HG03159 (cell line): ENCODE measurements around the gene FPR2.
"Not testable (repeated sequence)": the region's sequence is repeated elsewhere in the genome, so short reads cannot be mapped to it uniquely, and the experiment has no call there.

Experiments
- ATAC-seq: cut with Tn5 transposase; IDR thresholded peaks from one replicate; pipeline ENCODE4 v1.9.1; 2021; ENCODE audit warnings: mild to moderate bottlenecking, moderate library complexity; ENCODE audit not compliant: unreplicated experiment

Gene FPR2

DNA sequence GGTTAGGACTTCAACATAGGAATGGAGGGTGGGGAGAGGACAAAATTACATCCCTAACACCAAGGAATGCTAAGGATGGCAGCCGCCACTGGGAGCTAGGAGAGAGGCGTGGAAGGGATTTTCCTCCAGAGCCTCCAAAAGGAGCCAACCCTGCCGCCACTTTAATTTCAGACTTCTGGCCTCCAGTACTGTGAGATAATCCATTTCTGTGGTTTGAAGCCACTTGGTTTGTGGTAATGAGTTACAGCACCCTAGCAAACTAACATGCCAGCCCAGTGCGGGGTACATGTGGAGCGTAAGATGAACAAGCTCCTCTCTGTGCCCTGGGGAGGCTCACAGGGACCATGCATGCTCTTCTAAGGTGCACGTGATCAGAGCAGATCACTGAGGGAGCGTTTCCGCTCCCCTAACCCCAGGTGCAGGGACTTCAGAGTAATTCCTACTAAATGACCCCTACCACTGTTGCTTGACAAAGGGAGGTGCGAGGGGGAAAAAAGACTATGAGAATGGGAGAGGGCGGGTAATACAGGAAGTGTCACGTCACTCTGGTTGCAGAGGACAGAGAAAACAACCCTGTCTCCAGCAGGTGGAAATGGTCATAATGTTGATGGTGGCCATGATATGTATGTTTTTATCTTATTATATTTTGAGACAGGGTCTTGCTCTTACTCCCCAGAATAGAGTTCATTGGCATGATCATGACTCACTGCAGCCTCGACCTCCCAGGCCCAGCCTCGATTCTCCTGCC, 21.3 kb upstream of the FPR2 start:
- ATAC-seq = no peak

DNA sequence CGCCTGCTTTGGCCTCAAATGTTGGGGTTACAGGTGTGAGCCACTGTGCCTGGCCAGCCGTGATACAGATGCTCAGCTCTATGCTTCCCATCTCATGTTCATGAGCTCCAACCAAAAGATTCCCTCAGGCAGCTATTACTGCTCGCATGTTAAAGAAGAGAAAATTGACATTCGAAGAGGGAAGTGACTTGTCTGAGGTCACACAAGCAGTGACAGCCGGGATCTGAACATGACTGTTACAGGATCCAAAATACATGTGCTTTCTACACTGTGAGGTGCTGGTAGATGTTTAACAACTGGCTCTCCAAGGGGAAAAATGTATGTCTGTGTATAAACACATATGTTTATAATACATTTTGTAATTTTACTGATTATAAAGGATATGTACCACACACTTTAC, 20.6 kb upstream of the FPR2 start:
- ATAC-seq = no peak

DNA sequence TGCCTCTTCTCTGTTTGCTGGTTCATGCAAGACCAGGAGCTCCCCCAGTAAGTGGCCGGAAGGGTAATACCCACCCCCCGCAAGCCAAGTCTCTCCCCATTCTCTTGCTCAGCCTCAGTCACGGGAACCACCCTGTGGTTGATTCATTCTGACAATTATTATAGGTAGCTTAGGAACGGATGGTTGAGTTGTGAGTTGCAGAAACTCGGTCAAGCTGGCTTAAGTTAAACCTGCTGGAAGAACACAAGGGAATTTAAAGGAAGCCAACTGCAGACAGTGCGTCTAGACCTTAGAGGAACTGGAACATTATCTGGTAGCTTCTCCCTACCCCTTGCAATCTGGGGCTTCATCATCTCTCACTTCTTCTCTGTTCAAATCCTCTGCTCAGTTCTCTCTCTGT, 18.2 kb upstream of the FPR2 start:
- no peak for ATAC-seq

DNA sequence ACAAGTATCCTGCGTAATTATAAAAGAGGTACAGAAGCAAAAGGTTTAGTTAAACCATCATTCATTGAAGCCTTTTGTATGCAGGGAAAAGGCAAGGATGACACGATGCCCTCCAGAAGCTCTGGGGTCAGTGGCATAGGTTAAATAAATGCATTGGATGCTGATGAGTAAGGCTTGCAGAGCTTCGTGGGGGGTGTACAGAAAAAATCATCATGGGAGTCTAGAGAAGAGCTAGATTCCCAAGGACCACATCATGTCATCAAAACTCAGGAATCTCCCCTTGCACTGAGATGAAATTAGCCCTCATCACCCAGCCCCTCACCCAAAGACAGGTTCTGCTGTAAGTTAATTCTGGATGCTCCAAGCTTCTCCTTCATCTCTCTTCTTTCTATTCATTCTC, 17.6 kb upstream of the FPR2 start:
- ATAC-seq = no peak

DNA sequence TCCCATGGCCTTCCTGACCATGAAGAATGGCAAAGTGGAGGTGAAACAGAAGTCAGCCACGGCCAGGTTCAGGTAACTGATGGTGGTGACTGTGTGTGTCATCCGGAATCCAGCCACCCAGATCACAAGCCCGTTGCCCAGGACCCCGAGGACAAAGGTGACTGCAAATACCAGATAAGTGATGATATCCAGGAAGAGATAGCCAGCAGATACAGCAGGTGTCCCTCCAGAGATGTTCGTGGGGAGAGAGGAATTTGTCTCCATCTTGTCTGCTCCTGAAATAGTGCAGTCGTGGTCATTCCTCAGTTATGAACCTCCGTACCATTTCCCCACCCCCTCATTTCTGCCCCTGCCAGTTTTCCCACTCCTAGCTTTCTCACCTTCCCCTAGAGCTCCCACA, 14.2 kb upstream of the FPR2 start:
- no peak for ATAC-seq

DNA sequence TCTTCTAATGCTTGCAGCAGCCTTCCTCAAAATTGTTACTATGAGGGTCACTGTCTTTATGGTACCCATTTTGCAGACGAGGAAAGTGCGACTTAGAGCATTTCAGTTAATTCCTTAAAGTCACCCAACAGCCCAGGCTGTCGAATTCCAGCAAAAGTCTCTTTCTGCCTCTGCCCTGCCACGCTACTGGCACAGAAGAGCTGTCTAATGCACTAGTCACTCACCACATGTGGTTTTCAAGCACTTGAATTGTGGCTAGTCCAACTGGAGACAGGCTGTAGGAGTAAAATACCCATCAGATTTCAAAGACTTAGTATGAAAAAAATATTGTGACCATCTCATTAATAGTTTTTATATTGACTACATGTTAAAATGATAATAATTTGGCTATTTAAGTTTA, 11.0 kb upstream of the FPR2 start:
- ATAC-seq = no peak

DNA sequence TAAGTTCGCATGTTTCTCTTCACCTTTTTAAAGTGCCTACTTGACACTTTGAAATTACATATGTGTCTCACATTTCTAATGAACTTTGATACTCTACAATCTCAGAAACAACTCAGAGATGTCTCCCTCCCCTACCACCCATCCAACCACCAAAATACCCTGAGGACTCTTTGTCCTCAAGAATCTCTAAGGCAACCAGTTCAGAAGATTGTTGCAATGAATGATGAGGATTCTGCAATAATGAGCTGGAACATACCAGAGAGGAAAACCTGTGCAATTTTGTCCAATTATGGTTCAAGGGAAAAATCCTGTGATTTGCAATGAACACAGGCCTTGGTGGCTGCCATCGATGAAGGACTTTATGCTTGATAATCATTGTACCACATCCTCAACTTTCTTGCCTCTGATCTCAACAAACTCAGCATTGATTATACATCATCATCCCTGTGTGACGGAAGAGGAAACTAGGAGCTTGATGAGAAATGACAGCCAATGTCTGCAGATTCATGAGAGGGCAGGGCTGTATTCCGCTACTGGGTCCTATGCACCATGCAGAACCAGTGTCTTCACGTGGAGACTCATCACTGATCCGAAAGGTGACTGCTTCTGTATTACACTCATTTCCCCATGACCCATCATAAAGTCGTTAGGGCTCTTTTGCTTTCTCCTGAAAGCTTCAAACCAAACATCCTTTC, 10.4 kb upstream of the FPR2 start:
- ATAC-seq = no peak

DNA sequence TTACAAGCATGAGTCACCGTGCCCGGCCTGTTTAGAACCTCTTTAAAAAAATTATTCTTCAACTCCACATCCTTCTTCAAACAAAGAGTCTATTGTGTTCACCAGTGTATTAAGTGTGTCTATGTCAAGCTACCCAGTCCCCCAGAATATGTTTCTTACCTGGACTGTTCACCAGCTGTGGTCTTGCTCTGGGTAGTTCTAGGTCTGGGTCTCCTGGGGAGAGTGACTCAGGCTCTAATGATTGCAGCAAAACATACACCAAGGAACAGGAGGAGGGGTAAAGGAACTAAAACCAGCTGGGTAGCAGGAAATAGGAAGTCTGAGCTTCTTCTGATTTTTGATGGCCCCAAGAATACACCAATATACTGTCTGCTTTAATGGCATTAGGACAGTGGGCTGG, 9.3 kb upstream of the FPR2 start, which contains the start of gene FPR1:
Gene FPR1 (minus strand): TSS at position 224 of the 400 bp plus-strand sequence. CDS start 4,884 bp downstream, outside the sequence.
- no peak for ATAC-seq

DNA sequence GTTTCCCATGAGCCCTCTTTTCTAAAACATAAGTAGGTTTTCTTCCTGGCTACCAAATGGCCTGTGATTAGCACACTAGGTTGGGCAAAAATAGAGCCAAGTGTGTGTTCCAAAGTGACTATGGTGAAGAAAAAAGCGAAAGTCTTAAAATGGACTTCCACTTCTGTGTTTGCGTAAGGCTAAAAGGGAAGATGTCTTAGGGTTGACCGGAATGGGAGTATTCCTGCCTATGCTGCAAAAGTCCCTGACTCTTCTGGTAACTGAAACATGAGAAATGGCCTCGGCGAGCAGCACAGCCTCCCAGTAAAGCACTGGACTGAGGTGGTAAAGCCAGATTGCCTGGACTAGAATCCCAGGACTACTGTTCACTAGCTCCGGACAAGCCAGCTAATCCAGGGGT, 6.9 kb upstream of the FPR2 start:
- no peak for ATAC-seq

DNA sequence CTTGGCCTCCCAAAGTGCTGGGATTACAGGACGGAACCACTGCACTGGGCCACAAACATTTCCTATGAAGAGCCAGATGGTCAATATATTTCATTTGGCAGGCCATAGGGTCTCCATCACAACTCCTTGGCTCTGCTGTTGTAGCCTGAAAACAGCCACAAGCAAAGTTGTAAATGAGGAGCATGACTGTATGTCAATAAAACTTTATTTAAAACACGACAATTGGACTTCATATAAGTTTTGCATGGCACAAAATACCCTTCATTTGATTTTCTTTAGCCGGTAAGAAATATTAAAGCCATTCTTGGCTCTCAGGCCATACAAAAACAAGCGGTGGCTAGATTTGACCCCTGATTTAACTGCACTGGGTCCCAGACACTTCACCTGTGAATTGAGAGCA, 6.2 kb upstream of the FPR2 start:
- no peak for ATAC-seq

DNA sequence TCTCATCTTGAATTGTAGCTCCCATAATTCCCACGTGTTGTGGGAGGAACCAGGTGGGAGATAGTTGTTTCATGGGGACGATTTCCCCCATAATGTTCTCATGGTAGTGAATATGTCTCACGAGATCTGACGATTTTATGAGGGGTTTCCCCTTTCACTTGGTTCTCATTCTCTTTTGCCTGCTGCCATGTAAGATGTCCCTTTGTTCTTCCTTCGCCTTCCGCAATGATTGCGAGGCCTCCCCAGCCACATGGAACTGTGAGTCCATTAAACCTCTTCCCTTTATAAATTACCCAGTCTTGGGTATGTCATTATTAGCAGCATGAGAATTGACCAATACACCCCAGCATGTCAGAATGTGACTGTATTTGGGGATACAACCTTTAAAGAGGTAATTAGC, 5.4 kb upstream of the FPR2 start:
- no peak for ATAC-seq

DNA sequence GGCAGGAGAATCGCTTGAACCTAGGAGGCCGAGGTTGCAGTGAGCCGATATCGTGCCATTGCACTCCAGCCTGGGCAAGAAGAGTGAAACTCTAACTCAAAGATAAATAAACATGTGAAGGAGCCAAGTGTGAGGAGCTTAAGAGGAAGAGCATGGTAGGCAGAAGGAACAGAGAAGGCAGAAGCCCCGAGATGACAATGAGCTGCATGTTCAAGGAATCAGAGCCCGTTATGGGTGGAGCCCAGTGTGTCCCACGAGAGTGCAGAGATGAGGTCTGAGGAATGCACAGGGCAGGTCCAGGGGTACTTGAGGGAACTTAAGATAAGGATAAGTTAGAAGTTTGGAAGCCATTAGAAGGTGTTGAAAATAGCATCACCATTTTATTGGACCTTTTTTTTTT, 716 bp downstream of the FPR2 start:
- no peak for ATAC-seq

DNA sequence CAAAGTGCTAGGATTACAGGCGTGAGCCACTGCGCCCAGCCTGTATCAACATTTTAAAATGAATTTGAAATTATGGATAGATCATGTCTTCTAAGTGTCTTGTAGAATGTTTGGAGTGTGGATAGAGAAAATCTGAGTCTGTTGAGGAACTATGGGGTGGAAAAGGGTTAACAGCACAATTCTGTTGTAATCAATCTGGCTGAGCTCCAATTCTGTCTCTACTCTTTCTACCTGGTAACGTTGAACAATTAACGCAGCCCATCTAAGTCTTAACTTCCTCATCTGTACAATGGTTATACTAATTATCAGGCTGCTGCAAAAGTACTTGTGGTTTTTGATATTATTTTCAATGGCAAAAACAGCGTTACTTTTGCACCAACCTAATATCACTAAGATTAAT, 4.1 kb downstream of the FPR2 start:
- no peak for ATAC-seq

DNA sequence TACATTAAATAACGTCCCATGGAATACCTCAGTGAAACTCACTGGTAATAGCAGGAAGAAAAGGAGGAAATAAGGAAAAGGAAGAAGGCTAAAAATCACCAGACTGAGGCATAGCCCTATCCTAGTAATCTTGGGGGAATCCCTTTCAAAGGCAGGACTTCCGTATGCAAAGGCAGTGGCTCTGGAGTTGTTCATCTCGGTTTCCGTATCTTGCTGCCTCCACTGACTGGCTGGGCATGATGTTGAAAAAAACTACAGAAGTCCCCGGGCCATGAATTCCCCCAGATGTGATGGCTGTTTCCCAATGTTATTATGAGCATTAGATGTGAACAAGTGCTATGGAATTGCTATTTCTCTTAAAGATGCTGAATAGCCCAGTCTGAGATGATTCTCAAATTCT, 5.5 kb downstream of the FPR2 start:
- ATAC-seq = no peak

DNA sequence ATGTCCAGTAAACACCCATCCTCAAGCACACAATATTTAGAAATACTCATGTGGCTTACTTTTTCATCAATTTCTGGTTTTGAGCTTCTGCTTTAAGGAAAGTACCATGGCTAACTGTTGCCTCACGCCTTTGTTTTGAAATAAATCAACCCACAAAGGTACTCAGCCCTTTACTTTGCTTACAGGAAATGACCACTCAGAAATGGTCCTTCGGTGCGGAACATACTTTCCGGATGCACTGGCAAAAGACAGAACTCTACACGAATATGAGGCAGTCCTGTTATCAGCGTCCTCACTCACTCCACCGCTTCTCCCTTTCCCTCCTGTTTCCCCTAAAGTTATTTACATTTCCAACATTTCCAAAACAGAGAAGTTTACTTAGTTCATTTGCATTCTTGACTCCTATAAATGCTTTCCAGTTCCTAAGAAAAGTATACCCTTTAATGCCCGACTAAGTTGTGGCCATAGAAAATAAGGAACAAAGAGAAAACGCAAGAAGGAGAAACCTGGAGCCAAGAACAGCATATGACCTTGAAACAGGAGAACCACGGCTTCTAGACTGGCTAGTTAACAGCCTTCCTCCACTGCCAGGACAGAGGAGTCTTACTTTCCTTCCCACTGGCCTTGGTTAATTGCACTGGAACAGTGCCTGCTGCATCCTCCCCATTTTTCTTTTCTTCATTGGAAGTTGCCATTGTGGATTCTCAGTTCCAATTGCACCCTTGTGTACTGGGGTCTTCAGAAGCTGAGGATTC, 10.6 kb downstream of the FPR2 start:
- no peak for ATAC-seq

DNA sequence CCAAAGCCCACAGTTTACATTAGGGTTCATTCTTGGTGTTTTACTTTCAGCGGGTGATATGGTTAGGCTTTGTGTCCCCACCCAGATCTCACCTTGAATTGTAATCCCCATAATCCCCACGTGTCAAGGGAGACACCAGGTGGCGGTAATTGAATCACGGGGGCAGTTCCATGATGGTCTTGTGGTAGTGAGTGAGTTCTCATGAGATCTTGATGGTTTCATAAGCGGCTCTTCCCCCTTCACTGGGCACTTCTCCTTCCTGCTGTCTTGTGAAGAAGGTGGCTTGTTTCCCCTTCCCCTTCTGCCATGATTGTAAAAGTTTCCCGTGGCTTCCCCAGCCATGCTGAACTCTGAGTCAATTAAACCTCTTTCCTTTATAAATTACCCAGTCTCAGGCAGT, 12.0 kb downstream of the FPR2 start:
- ATAC-seq = no peak

DNA sequence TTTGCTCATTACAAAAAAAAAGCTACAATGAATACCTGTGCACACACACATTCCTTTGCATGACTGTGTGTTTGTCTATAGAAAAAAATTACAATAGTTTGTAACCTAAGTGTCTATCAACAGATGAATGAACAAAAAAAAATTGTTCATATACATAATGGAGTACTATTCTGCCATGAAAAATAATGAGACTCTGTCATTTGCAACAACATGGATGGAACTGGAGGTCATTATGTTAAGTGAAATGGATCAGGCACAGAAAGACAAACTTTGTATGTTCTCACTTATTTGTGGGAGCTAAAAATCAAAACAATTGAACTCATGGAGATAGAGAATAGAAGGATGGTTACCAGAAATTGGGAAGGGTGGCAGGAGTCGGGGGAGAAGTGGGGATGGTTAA, 15.6 kb downstream of the FPR2 start:
- ATAC-seq = not testable (repeated sequence)

DNA sequence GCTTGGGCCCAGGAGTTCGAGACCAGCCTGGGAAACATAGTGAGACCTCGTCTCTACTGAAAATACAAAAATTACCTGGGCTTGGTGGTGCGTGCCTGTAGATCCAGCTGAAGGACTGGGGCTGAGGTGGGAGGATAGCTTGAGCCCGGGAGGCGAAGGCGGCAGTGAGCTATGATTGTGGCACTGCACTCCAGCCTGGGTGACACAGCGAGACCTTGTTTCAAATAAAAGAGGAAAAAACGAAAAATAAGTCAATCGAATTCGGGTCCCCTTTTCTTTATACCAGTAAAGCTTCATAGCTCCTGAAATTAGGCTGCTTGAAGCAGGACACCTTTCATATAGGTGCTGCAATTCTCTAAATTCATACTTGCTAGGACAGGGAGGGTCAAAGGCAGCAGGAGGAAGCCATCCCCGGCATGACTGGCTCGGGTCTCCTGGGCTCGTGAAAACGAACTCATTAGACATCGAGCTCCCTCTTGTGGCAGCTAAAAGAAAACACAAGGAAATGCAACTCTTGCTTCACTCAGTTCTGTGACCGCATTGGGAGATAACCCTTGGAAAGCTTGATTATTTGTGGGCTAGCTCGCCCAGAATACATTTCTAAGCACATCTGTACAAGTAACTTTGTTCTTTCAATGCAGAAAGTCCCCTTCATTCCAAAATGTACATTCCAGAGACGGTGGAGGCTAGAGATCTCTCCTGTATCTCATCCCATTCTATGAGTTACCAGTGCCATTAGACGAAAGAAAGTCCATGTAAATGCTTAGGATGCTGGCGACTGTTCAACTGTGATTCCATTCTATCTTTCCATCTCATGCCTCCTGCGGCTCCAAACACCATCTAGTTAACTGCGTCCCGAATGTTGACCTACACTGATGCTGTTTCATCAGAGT, 16.8 kb downstream of the FPR2 start:
- no peak for ATAC-seq

DNA sequence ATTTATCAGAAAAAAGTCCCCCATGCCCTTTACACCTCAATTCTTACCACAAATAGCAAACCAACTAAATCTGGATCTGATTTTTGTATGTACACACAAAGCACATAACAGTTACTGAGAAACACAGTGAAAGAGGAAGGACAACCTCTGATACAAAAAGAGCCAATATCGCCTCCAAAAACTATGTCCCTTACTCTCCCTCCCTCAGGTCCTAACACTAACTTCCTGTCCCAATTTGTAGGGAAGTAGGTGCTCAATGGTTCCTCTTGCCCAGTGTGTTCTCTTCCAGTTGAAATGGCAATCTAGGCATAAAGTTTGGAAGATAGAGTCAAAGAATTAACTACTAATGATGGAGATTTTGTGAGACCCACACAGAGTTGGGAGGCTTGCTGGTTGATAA, 18.2 kb downstream of the FPR2 start:
- ATAC-seq = no peak

DNA sequence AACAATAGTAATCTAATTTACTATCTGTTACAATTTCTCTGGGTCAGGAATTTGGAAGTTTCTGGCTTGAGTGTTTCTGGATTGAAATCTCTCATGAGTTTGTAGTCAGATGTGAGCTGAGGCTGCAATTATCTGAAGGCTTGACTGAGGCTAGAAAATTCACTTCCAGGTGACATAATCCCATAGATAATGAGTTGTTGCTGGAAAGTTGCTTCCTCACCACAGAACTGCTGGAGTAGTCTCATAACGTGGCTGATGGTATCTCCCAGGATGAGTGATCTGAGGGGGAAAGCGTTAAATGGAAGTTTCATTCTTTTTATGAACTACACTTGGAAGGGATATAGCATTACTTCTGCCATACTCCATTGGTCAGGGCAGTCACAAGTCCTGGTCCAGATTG, 18.7 kb downstream of the FPR2 start:
- ATAC-seq = no peak

DNA sequence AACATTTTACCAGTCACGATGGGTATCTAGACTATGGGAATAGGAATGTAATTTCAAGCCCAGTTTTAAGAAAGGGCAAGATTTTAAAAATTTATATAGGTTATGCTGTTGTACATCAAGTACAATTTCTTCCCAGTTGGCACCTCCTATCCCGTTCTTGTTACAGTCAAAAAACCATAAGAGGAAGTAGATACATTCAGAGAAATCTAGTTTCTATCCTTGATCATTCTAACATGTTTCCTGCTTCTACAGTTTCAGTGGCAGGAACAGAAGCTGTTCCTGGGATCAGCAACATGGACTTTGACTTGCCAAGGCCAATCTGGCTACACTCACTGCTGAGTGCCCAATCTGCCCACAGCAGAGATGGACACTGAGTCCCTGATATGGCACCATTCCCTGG, 19.3 kb downstream of the FPR2 start:
- no peak for ATAC-seq
